CD14-positive monocyte (primary cell): ENCODE data around the gene GAK. TPM values are rescaled to one million over a fixed set of nuclear protein-coding genes. Genes with fewer than 3 reads are reported as not detected.

Experiments
- DNase-seq, 3 donors: peaks; one replicate each; pipeline ENCODE4 v3.0.0-alpha.2; 2011 to 2022
- H2AFZ ChIP-seq: 2 replicates; pipeline ENCODE4 v1.6.0; 2012; ENCODE audit warnings: mild to moderate bottlenecking, low read depth, low read length, inconsistent platforms; ENCODE audit not compliant: insufficient read depth, poor library complexity, severe bottlenecking
- H3K27ac ChIP-seq, 2 donors: 1 replicate in 1 of 2; 2 replicates in 1 of 2; pipeline ENCODE4 v1.5.1; 2012 to 2013; ENCODE audit warnings: low read length in 2 of 2, control low read depth in 1 of 2, inconsistent platforms in 1 of 2, low read depth in 1 of 2, mild to moderate bottlenecking in 1 of 2
- H3K27me3 ChIP-seq, 2 donors: one replicate each; pipeline versions ENCODE4 v1.6.0 to v1.6.1; 2011 to 2013; ENCODE audit warnings: low read length in 2 of 2; ENCODE audit not compliant: control insufficient read depth in 2 of 2, insufficient read depth in 2 of 2
- H3K36me3 ChIP-seq, 2 donors: replicated peaks in 1 of 2; 1 replicate in 1 of 2; 2 replicates in 1 of 2; pipeline versions ENCODE4 v1.5.1 to v1.6.1; 2012 to 2013; ENCODE audit warnings: low read length in 2 of 2, control low read depth in 1 of 2, inconsistent platforms in 1 of 2, mild to moderate bottlenecking in 1 of 2; ENCODE audit not compliant: insufficient read depth in 2 of 2, control insufficient read depth in 1 of 2
- H3K4me1 ChIP-seq, 2 donors: 1 replicate in 1 of 2; 2 replicates in 1 of 2; pipeline versions ENCODE4 v1.5.1 to v1.6.1; 2012 to 2013; ENCODE audit warnings: low read length in 2 of 2, control low read depth in 1 of 2, inconsistent platforms in 1 of 2, mild to moderate bottlenecking in 1 of 2, moderate library complexity in 1 of 2; ENCODE audit not compliant: insufficient read depth in 2 of 2, control insufficient read depth in 1 of 2
- H3K4me2 ChIP-seq: replicated peaks from 2 replicates; pipeline ENCODE3; 2012; ENCODE audit warnings: low read length, moderate library complexity, mild to moderate bottlenecking; ENCODE audit not compliant: poor library complexity, severe bottlenecking; ENCODE audit errors: extremely low read depth
- H3K4me3 ChIP-seq, 3 experiments: fragments of 200-600 bp in 1 of 3; sonication (generic) in 1 of 3; replicated peaks in 1 of 3; 1 replicate in 2 of 3; 2 replicates in 1 of 3; pipeline ENCODE4 v1.5.1; 2011 to 2013; ENCODE audit warnings: low read length in 3 of 3, mild to moderate bottlenecking in 3 of 3, control low read depth in 2 of 3, low read depth in 2 of 3, inconsistent platforms in 1 of 3, moderate library complexity in 1 of 3
- H3K79me2 ChIP-seq: 2 replicates; pipeline ENCODE4 v1.6.0; 2012; ENCODE audit warnings: mild to moderate bottlenecking, control low read depth, inconsistent platforms, low read length, moderate library complexity; ENCODE audit not compliant: insufficient read depth
- H3K9ac ChIP-seq: 2 replicates; pipeline ENCODE4 v1.6.0; 2017; ENCODE audit warnings: low read length, mild to moderate bottlenecking; ENCODE audit not compliant: insufficient read depth, poor library complexity, severe bottlenecking
- H3K9me3 ChIP-seq, 2 donors: replicated peaks in 1 of 2; 1 replicate in 1 of 2; 2 replicates in 1 of 2; pipeline versions ENCODE4 v1.5.1 to v1.6.1; 2012 to 2013; ENCODE audit warnings: low read length in 2 of 2, control low read depth in 1 of 2; ENCODE audit not compliant: control insufficient read depth in 1 of 2, insufficient read depth in 1 of 2
- H4K20me1 ChIP-seq: 2 replicates; pipeline ENCODE4 v1.6.0; 2012; ENCODE audit warnings: mild to moderate bottlenecking, low read length, control low read depth, moderate library complexity; ENCODE audit not compliant: insufficient read depth
- H3K27ac Mint-ChIP-seq, 7 donors: one replicate each; pipeline ENCODE4 v1.8.0; 2020; ENCODE audit warnings: mild to moderate bottlenecking in 7 of 7, mixed read lengths in 7 of 7, moderate library complexity in 6 of 7, inconsistent platforms in 2 of 7
- H3K27me3 Mint-ChIP-seq, 3 donors: one replicate each; pipeline ENCODE4 v1.8.0; 2021 to 2022; ENCODE audit warnings: low read depth in 3 of 3, mild to moderate bottlenecking in 3 of 3, mixed read lengths in 3 of 3, moderate library complexity in 3 of 3, inconsistent platforms in 1 of 3
- H3K36me3 Mint-ChIP-seq, 2 donors: one replicate each; pipeline ENCODE4 v1.8.0; 2020; ENCODE audit warnings: mixed read lengths in 2 of 2, inconsistent platforms in 1 of 2, mild to moderate bottlenecking in 1 of 2
- H3K4me1 Mint-ChIP-seq: one replicate; pipeline ENCODE4 v1.8.0; 2020; ENCODE audit warnings: mild to moderate bottlenecking, mixed read lengths
- H3K4me3 Mint-ChIP-seq, 2 donors: one replicate each; pipeline ENCODE4 v1.8.0; 2020; ENCODE audit warnings: mild to moderate bottlenecking in 2 of 2, mixed read lengths in 2 of 2, moderate library complexity in 1 of 2
- H3K9me3 Mint-ChIP-seq, 7 donors: one replicate each; pipeline ENCODE4 v1.8.0; 2020 to 2022; ENCODE audit warnings: mixed read lengths in 7 of 7, mild to moderate bottlenecking in 6 of 7, moderate library complexity in 6 of 7, inconsistent platforms in 2 of 7
- WGBS: methylation state at CpG from one replicate; pipeline ENCODE4 v1.1.5; 2013; ENCODE audit warnings: missing lambda C conversion rate; ENCODE audit not compliant: insufficient coverage; 5-methylcytosine and 5-hydroxymethylcytosine counted together
- intact Hi-C, 2 donors: fragments of 100-400 bp; cut with micrococcal nuclease; formaldehyde crosslinking; loops; one replicate each; pipeline versions ENCODE4 v1.15.0 to v1.15.1; 2023
- polyA plus RNA-seq, 3 donors: library from polyadenylated mRNA; depleted of rRNA in 1 of 3; unstranded in 2 of 3; stranded (reverse) in 1 of 3; fragments of 300-500 nt in 2 of 3; fragments of >200 nt in 1 of 3; fragmentation: Illumina TruSeq in 2 of 3; gene quantifications; 1 replicate in 2 of 3; 2 replicates in 1 of 3; pipeline ENCODE4 v1.2.3, GENCODE V29; 2012 to 2021
- TF ChIP-seq, protein P1 (sequence below): fragments of 200-600 bp; IDR thresholded peaks from one replicate; pipeline ENCODE4 v1.8.0; 2022; ENCODE audit warnings: antibody characterized with exemption, mild to moderate bottlenecking

Gene GAK
- polyA plus RNA-seq, 3 donors: 40.3 to 88.7 (median 54.9) TPM

DNA sequence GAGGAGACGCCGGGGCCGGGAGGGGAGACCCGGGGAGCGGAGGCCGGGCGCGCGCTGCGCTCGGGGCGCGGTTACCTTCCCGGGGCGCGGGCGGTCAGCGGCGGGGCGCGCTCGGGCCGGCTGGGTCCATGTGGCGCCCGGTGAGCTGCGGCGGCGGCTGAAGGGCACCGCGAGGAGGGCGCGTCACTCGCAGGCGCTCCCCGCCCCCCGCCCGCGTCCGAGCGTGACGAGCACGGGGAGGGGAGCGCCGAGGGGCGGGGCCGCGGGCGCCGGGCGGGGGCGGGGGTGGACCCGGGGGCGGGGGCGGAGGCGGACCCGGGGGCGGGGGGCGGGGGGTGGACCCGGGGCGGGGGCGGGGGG lies 106.2 kb downstream of the GAK start, which contains the start of gene CPLX1:
Gene CPLX1 (minus strand): TSS at position 159 of the 360 bp plus-strand sequence. CDS start 1,607 bp downstream, outside the sequence.
- DNase-seq: peak in 1 of 3 donors; percentile 28
- no peaks in the 10 kb centered on the region for H3K36me3 Mint-ChIP-seq
- H3K4me1 Mint-ChIP-seq: no peaks in the 10 kb centered on the region
- peaks cover 26 to 69% of the 10 kb centered on the region in 2 donors for H3K27me3 ChIP-seq
- peaks cover 57 to 86% (median 78%) of the 10 kb centered on the region in 3 donors for H3K27me3 Mint-ChIP-seq
- H3K4me3 ChIP-seq: no peak within 1 kb of the TSS
- H3K79me2 ChIP-seq: no peaks in the 10 kb centered on the region
- WGBS: 3% methylated on average over 27 of the region's 61 CpGs
- H2AFZ ChIP-seq: no peak within 1 kb of the TSS
- no peaks in the 10 kb centered on the region for H4K20me1 ChIP-seq
- no peak within 1 kb of the TSS for H3K27ac ChIP-seq
- H3K9me3 Mint-ChIP-seq: peaks cover 0 to 13% (median 4%) of the 10 kb centered on the region in 7 donors
- H3K36me3 ChIP-seq: no peaks in the 10 kb centered on the region
- no peaks in the 10 kb centered on the region for H3K4me1 ChIP-seq
- H3K9me3 ChIP-seq: peaks cover 0 to 10% of the 10 kb centered on the region in 2 donors
- H3K9ac ChIP-seq: no peak within 1 kb of the TSS
- H3K27ac Mint-ChIP-seq: no peak within 1 kb of the TSS
- H3K4me3 Mint-ChIP-seq: peak within 1 kb of the TSS in 1 of 2 donors; percentile 55
- intact Hi-C loops: no loop called here
- TF ChIP-seq, protein P1, sequence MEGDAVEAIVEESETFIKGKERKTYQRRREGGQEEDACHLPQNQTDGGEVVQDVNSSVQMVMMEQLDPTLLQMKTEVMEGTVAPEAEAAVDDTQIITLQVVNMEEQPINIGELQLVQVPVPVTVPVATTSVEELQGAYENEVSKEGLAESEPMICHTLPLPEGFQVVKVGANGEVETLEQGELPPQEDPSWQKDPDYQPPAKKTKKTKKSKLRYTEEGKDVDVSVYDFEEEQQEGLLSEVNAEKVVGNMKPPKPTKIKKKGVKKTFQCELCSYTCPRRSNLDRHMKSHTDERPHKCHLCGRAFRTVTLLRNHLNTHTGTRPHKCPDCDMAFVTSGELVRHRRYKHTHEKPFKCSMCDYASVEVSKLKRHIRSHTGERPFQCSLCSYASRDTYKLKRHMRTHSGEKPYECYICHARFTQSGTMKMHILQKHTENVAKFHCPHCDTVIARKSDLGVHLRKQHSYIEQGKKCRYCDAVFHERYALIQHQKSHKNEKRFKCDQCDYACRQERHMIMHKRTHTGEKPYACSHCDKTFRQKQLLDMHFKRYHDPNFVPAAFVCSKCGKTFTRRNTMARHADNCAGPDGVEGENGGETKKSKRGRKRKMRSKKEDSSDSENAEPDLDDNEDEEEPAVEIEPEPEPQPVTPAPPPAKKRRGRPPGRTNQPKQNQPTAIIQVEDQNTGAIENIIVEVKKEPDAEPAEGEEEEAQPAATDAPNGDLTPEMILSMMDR: no peak
- H3K4me2 ChIP-seq: peak within 1 kb of the TSS; percentile 31

GRCh38 chr4:825063-825970 lies 106.8 kb downstream of the GAK start:
- no peak overlapping the region for H3K4me3 ChIP-seq
- no peak overlapping the region for H3K27ac ChIP-seq
- no peak overlapping the region for H3K9ac ChIP-seq
- H3K4me1 ChIP-seq: no peaks in the 10 kb centered on the region
- H3K36me3 ChIP-seq: no peaks in the 10 kb centered on the region
- H2AFZ ChIP-seq: no peak overlapping the region
- Mint-ChIP-seq H3K4me1 (no peaks in the 10 kb centered on the region), H3K36me3 (no peaks in the 10 kb centered on the region), H3K27ac (no peak overlapping the region), H3K27me3 (peaks cover 59 to 82% (median 77%) of the 10 kb centered on the region in 3 donors), H3K4me3 (peak overlapping the region in 1 of 2 donors; percentile 55), H3K9me3 (peaks cover 0 to 11% (median 2%) of the 10 kb centered on the region in 7 donors)
- WGBS: 5% methylated on average over 69 of the region's 94 CpGs
- no peaks in the 10 kb centered on the region for H3K79me2 ChIP-seq
- H3K27me3 ChIP-seq: peaks cover 26 to 66% of the 10 kb centered on the region in 2 donors
- peaks cover 0 to 10% of the 10 kb centered on the region in 2 donors for H3K9me3 ChIP-seq
- no peaks in the 10 kb centered on the region for H4K20me1 ChIP-seq
- TF ChIP-seq, protein P1: no peak
- no peak for DNase-seq
- intact Hi-C loops: no loop called here
- H3K4me2 ChIP-seq: peak overlapping the region; percentile 31
